H7 (cell line): ENCODE measurements around the gene PLEKHA4. TPM values are rescaled to one million over a fixed set of nuclear protein-coding genes. Genes with fewer than 3 reads are reported as not detected.
"Not testable (repeated sequence)": the region's sequence is repeated elsewhere in the genome, so short reads cannot be mapped to it uniquely, and the experiment has no call there.

ENCODE experiments used
- DNase-seq: peaks from one replicate; pipeline ENCODE4 v3.0.0; 2012
- H3K27me3 ChIP-seq: 2 replicates; pipeline ENCODE4 v1.6.0; 2011; ENCODE audit warnings: mild to moderate bottlenecking, low read length; ENCODE audit not compliant: control insufficient read depth, insufficient read depth
- H3K36me3 ChIP-seq: replicated peaks from 2 replicates; pipeline ENCODE4 v1.5.1; 2011; ENCODE audit warnings: low read length; ENCODE audit not compliant: control insufficient read depth, insufficient read depth
- H3K4me3 ChIP-seq: 2 replicates; pipeline ENCODE4 v1.5.1; 2011; ENCODE audit warnings: low read depth, mild to moderate bottlenecking, control low read depth, low read length, moderate library complexity; ENCODE audit not compliant: insufficient read depth
- total RNA-seq: library from RNA; depleted of rRNA; stranded (reverse); fragments of >200 nt; shearing (Covaris generic); gene quantifications from 2 replicates; pipeline ENCODE4 v1.2.3, GENCODE V29; 2014; rRNA removed

Gene PLEKHA4
- 20.6 and 25.6 TPM in 2 replicates for total RNA-seq

GRCh38 chr19:48868114-48868886 lies at the start of gene PLEKHA4:
Gene PLEKHA4, minus strand, starts transcription at chr19:48868617. Its CDS starts 997 bp downstream, at chr19:48867620.
- DNase-seq = peak; percentile 82
- Histone ChIP-seq H3K36me3 (peaks cover under 1% of the 10 kb centered on the region), H3K4me3 (no peak within 1 kb of the TSS), H3K27me3 (no peaks in the 10 kb centered on the region)

GRCh38 chr19:48918071-48918470 lies 49.7 kb upstream of the PLEKHA4 start:
- no peak for DNase-seq
- H3K36me3 ChIP-seq = peaks cover 23% of the 10 kb centered on the region
- no peak overlapping the region for H3K4me3 ChIP-seq
- H3K27me3 ChIP-seq = no peaks in the 10 kb centered on the region

GRCh38 chr19:48915757-48916156 lies 47.3 kb upstream of the PLEKHA4 start:
- Histone ChIP-seq H3K27me3 (no peaks in the 10 kb centered on the region), H3K36me3 (peaks cover 23% of the 10 kb centered on the region), H3K4me3 (no peak overlapping the region)
- DNase-seq = no peak

- peaks cover 20% of the 10 kb centered on the region for H3K36me3 ChIP-seq
- no peaks in the 10 kb centered on the region for H3K27me3 ChIP-seq
- no peak overlapping the region for H3K4me3 ChIP-seq
- no peak for DNase-seq
These were observed 45.8 kb upstream of the PLEKHA4 start for GRCh38 chr19:48914181-48914580.

- no peak overlapping the region for H3K4me3 ChIP-seq
- no peaks in the 10 kb centered on the region for H3K27me3 ChIP-seq
- H3K36me3 ChIP-seq = peaks cover 22% of the 10 kb centered on the region
- peak; percentile 75 for DNase-seq
These were observed 44.9 kb upstream of the PLEKHA4 start for GRCh38 chr19:48913114-48913889.

- no peak for DNase-seq
- Histone ChIP-seq H3K27me3 (no peaks in the 10 kb centered on the region), H3K4me3 (no peak overlapping the region), H3K36me3 (peaks cover 22% of the 10 kb centered on the region)
These were observed 42.4 kb upstream of the PLEKHA4 start for GRCh38 chr19:48910803-48911202.

- H3K27me3 ChIP-seq, H3K4me3 ChIP-seq, DNase-seq: not testable (repeated sequence)
- peaks cover 26% of the 10 kb centered on the region for H3K36me3 ChIP-seq
These were observed 41.1 kb upstream of the PLEKHA4 start for GRCh38 chr19:48909424-48910077.

GRCh38 chr19:48907671-48908070 lies 39.3 kb upstream of the PLEKHA4 start:
- no peak overlapping the region for H3K4me3 ChIP-seq
- H3K36me3 ChIP-seq = peaks cover 12% of the 10 kb centered on the region
- peak; percentile 16 for DNase-seq
- H3K27me3 ChIP-seq = no peaks in the 10 kb centered on the region

GRCh38 chr19:48906324-48906723 lies 37.9 kb upstream of the PLEKHA4 start:
- no peak for DNase-seq
- Histone ChIP-seq H3K4me3 (no peak overlapping the region), H3K27me3 (no peaks in the 10 kb centered on the region), H3K36me3 (peaks cover 14% of the 10 kb centered on the region)

GRCh38 chr19:48905664-48906063 lies 37.2 kb upstream of the PLEKHA4 start:
- DNase-seq = peak; percentile 71
- Histone ChIP-seq H3K27me3 (no peaks in the 10 kb centered on the region), H3K4me3 (no peak overlapping the region), H3K36me3 (peaks cover 14% of the 10 kb centered on the region)

GRCh38 chr19:48903788-48904187 lies 35.4 kb upstream of the PLEKHA4 start:
- H3K27me3 ChIP-seq, H3K4me3 ChIP-seq, DNase-seq: not testable (repeated sequence)
- H3K36me3 ChIP-seq = peaks cover 12% of the 10 kb centered on the region

- not testable (repeated sequence) for H3K4me3 ChIP-seq, DNase-seq, H3K36me3 ChIP-seq, H3K27me3 ChIP-seq
These were observed 33.9 kb upstream of the PLEKHA4 start for GRCh38 chr19:48902291-48902690.

GRCh38 chr19:48900477-48901406 lies 32.3 kb upstream of the PLEKHA4 start:
- H3K4me3 ChIP-seq = peak overlapping the region; percentile 75
- H3K36me3 ChIP-seq = peaks cover 9% of the 10 kb centered on the region
- H3K27me3 ChIP-seq = no peaks in the 10 kb centered on the region
- DNase-seq = peak; percentile 69
